Liver (tissue), 9 donors: ENCODE data around the gene NOTO. TPM values are rescaled to one million over a fixed set of nuclear protein-coding genes. Genes with fewer than 3 reads are reported as not detected.
A peak's percentile ranks its signal among the peaks of the same experiment; 100 is the strongest.

Experiments used
- DNase-seq: peaks from one replicate; pipeline ENCODE4 v3.0.0-alpha.2; 2017; ENCODE audit warnings: low spot score
- H3K27ac ChIP-seq, 2 donors: one replicate each; pipeline ENCODE4 v1.7.0; 2013; ENCODE audit warnings: inconsistent platforms in 2 of 2, low read length in 2 of 2, control low read depth in 1 of 2, low read depth in 1 of 2, mild to moderate bottlenecking in 1 of 2
- H3K27me3 ChIP-seq, 4 donors: one replicate each; pipeline versions ENCODE4 v1.6.1 to v1.7.0; 2013; ENCODE audit warnings: low read length in 3 of 4, inconsistent platforms in 1 of 4, mild to moderate bottlenecking in 1 of 4, moderate library complexity in 1 of 4; ENCODE audit not compliant: control insufficient read depth in 4 of 4, insufficient read depth in 4 of 4
- H3K36me3 ChIP-seq, 4 donors: one replicate each; pipeline versions ENCODE4 v1.6.1 to v1.7.0; 2013; ENCODE audit warnings: low read length in 3 of 4, mild to moderate bottlenecking in 3 of 4, low read depth in 1 of 4, moderate library complexity in 1 of 4; ENCODE audit not compliant: control insufficient read depth in 4 of 4, insufficient read depth in 3 of 4
- H3K4me1 ChIP-seq, 4 donors: one replicate each; pipeline versions ENCODE4 v1.6.1 to v1.7.0; 2013; ENCODE audit warnings: low read length in 3 of 4, mild to moderate bottlenecking in 3 of 4, moderate library complexity in 1 of 4; ENCODE audit not compliant: control insufficient read depth in 4 of 4, insufficient read depth in 4 of 4
- H3K4me3 ChIP-seq, 3 donors: one replicate each; pipeline versions ENCODE4 v1.6.1 to v1.7.0; 2013; ENCODE audit warnings: low read length in 3 of 3, control low read depth in 1 of 3, low read depth in 1 of 3, mild to moderate bottlenecking in 1 of 3
- H3K9ac ChIP-seq, 2 donors: one replicate each; pipeline ENCODE4 v1.7.0; 2013; ENCODE audit warnings: low read length in 2 of 2, mild to moderate bottlenecking in 2 of 2, moderate library complexity in 2 of 2, control low read depth in 1 of 2, low read depth in 1 of 2
- H3K9me3 ChIP-seq, 4 donors: one replicate each; pipeline versions ENCODE4 v1.6.1 to v1.7.0; 2013; ENCODE audit warnings: low read length in 3 of 4; ENCODE audit not compliant: control insufficient read depth in 4 of 4
- FOXA1 ChIP-seq: IDR thresholded peaks from 2 replicates; pipeline ENCODE4 v1.6.1; 2016; ENCODE audit warnings: antibody characterized with exemption
- FOXA2 ChIP-seq: IDR thresholded peaks from 2 replicates; pipeline ENCODE4 v1.6.1; 2016; ENCODE audit warnings: antibody characterized with exemption
- GABPA ChIP-seq, 2 donors: IDR thresholded peaks in 1 of 2; conservative IDR thresholded peaks in 1 of 2; 2 replicates each; pipeline ENCODE4 v1.6.1; 2016; ENCODE audit warnings: antibody characterized with exemption in 2 of 2, mild to moderate bottlenecking in 1 of 2, moderate library complexity in 1 of 2
- HNF4G ChIP-seq: IDR thresholded peaks from 2 replicates; pipeline ENCODE4 v1.6.1; 2016; ENCODE audit warnings: antibody characterized with exemption
- RAD21 ChIP-seq, 2 donors: IDR thresholded peaks; 2 replicates each; pipeline ENCODE4 v1.6.1; 2016; ENCODE audit warnings: antibody characterized with exemption in 2 of 2, mild to moderate bottlenecking in 2 of 2
- SP1 ChIP-seq: IDR thresholded peaks from 2 replicates; pipeline ENCODE4 v1.6.1; 2018; ENCODE audit warnings: antibody characterized with exemption, mild to moderate bottlenecking
- TAF1 ChIP-seq: conservative IDR thresholded peaks from 2 replicates; pipeline ENCODE4 v1.6.1; 2016; ENCODE audit warnings: antibody characterized with exemption, mild to moderate bottlenecking
- WGBS: extraction: QIAGEN DNeasy Blood & Tissue Kit; methylation state at CpG from one replicate; pipeline ENCODE4 v1.1.7; 2013; 5-methylcytosine and 5-hydroxymethylcytosine counted together
- polyA plus RNA-seq, 2 donors: library from polyadenylated mRNA; stranded (reverse) in 1 of 2; unstranded in 1 of 2; fragments of 200-250 nt in 1 of 2; fragments of >200 nt in 1 of 2; fragmentation: Nextera tagmentation in 1 of 2; extraction: Ambion mirVana in 1 of 2; gene quantifications; one replicate each; pipeline versions ENCODE4 v1.2.1 to v1.2.3, GENCODE V29; 2013 to 2015
- total RNA-seq, 2 donors: library from RNA; depleted of rRNA; stranded (reverse); fragments of >200 nt; gene quantifications; one replicate each; pipeline ENCODE4 v1.2.3, GENCODE V29; 2014
- TF ChIP-seq, protein P1 (sequence below): IDR thresholded peaks from 2 replicates; pipeline ENCODE4 v1.6.1; 2016; ENCODE audit warnings: antibody characterized with exemption
- TF ChIP-seq, protein P2 (sequence below): IDR thresholded peaks from 2 replicates; pipeline ENCODE4 v1.6.1; 2016; ENCODE audit warnings: antibody characterized with exemption
- TF ChIP-seq, protein P3 (sequence below): fragments of 150-350 bp; IDR thresholded peaks from 2 replicates; pipeline ENCODE4 v1.5.1; 2017; ENCODE audit warnings: improper control_type of control experiment, low read depth, low read length; ENCODE audit not compliant: missing input control
- TF ChIP-seq, protein P4 (sequence below): IDR thresholded peaks from 2 replicates; pipeline ENCODE4 v1.6.1; 2016; ENCODE audit warnings: antibody characterized with exemption, mild to moderate bottlenecking
- donor health status: healthy.
- donor health status: healthy.
- donor health status: healthy.
- donor health status: healthy.
- donor health status: healthy.

The NOTO gene
- total and polyA plus RNA-seq, 4 donors: not detected

DNA sequence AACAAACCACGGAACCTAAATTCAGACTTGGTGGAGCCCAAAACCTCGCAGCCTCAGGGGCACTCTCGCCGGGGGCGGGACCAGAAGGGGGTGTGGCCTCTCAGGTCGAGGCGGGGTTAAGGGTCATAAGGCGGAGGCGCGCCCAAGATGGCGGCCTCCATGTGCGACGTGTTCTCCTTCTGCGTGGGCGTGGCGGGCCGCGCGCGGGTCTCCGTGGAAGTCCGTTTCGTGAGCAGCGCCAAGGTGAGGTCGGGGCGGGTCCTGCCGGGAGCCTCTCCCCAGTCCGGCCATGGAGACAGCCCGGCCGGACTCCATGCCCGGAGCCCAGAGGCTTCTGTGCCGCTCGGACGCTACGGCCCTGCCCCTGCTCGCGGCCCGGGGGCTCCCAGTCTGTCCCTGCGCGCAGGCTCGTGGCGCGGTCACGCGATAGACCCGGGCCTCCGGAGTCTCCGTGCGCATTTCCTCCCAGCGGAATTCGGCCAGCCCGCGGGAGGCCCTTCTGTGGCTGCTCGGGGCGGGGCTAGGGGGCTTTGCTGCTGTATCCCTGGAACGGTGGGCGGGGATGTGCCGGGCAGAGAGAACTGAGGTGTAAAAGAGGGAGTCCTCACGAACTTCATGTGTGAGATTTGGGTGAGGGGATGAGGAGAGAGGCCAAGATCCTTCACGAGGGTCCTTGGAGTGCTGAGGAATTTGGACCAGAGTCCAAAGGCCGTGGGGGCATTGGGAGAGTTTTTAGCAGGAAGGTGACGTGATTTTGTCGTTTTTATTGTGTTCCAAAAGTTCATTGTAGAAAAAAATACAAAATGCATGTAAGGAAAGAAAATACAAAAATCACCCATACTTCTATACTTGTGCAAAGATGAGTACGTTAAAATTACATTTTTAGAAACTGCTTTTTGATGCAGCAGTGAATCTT, 12.0 kb downstream of the NOTO start, which contains the start of gene SMYD5 (continued):
- TF ChIP-seq, protein P1, sequence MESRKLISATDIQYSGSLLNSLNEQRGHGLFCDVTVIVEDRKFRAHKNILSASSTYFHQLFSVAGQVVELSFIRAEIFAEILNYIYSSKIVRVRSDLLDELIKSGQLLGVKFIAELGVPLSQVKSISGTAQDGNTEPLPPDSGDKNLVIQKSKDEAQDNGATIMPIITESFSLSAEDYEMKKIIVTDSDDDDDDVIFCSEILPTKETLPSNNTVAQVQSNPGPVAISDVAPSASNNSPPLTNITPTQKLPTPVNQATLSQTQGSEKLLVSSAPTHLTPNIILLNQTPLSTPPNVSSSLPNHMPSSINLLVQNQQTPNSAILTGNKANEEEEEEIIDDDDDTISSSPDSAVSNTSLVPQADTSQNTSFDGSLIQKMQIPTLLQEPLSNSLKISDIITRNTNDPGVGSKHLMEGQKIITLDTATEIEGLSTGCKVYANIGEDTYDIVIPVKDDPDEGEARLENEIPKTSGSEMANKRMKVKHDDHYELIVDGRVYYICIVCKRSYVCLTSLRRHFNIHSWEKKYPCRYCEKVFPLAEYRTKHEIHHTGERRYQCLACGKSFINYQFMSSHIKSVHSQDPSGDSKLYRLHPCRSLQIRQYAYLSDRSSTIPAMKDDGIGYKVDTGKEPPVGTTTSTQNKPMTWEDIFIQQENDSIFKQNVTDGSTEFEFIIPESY: peak; percentile 69

DNA sequence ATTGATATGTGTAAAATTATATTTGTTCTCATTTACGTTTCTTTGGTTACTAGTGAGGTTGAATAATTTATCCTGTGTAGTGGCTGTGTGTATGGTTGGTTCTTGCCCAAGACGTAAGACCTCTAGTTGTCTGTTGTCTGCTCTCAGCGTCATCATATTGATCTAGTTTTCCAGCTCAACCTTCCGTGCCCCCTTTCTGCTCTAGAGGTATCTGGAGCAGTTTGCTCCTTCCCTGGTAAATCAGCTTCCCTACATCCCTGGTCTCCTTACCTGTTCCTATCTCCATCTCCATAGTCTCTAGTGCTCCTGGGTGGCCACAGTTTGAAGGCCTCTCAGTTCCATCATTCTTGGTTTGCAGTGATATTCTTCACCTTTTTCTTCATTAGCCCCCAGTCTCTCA, 12.9 kb downstream of the NOTO start:
- Histone ChIP-seq H3K4me1 (peaks cover 4 to 23% (median 12%) of the 10 kb centered on the region in 4 donors), H3K36me3 (peaks cover 0 to 7% (median 3%) of the 10 kb centered on the region in 4 donors), H3K27me3 (no peaks in the 10 kb centered on the region), H3K9ac (no peak overlapping the region), H3K4me3 (no peak overlapping the region), H3K9me3 (no peaks in the 10 kb centered on the region), H3K27ac (no peak overlapping the region)
- TF ChIP-seq SP1: no peak
- 78% methylated on average over 4 of the region's 4 CpGs for WGBS
- no peak for DNase-seq

DNA sequence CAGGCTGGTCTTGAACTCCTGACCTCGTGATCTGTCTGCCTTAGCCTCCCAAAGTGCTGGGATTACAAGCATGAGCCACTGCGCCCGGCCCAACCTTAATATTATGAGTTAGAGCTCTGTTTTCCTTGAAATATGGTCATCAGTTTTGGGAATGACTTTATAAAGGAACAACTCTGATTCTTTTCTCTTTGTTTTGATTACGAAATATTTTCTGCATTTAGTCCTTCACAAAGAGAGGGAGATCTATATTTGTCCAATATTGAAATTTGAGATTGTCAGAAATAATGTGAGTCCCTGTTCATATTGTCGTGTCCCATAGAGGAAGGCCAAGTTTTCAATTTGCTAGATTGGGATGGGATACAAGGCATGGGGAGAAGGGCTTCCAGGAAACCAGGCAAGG, 14.8 kb downstream of the NOTO start:
- peaks cover 4 to 23% (median 12%) of the 10 kb centered on the region in 4 donors for H3K4me1 ChIP-seq
- TF ChIP-seq SP1 (no peak), TAF1 (no peak), HNF4G (no peak), GABPA (IDR thresholded peaks at IDR 0.05 in 1 of 2, conservative IDR thresholded peaks at IDR 0.05 in 1 of 2) (no peak), RAD21 (IDR thresholded peaks at IDR 0.05) (no peak)
- TF ChIP-seq, protein P2, sequence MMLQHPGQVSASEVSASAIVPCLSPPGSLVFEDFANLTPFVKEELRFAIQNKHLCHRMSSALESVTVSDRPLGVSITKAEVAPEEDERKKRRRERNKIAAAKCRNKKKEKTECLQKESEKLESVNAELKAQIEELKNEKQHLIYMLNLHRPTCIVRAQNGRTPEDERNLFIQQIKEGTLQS: no peak
- TF ChIP-seq, protein P3, sequence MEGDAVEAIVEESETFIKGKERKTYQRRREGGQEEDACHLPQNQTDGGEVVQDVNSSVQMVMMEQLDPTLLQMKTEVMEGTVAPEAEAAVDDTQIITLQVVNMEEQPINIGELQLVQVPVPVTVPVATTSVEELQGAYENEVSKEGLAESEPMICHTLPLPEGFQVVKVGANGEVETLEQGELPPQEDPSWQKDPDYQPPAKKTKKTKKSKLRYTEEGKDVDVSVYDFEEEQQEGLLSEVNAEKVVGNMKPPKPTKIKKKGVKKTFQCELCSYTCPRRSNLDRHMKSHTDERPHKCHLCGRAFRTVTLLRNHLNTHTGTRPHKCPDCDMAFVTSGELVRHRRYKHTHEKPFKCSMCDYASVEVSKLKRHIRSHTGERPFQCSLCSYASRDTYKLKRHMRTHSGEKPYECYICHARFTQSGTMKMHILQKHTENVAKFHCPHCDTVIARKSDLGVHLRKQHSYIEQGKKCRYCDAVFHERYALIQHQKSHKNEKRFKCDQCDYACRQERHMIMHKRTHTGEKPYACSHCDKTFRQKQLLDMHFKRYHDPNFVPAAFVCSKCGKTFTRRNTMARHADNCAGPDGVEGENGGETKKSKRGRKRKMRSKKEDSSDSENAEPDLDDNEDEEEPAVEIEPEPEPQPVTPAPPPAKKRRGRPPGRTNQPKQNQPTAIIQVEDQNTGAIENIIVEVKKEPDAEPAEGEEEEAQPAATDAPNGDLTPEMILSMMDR: no peak
- H3K9me3 ChIP-seq: no peaks in the 10 kb centered on the region
- no peak overlapping the region for H3K9ac ChIP-seq
- H3K4me3 ChIP-seq: no peak overlapping the region
- no peak overlapping the region for H3K27ac ChIP-seq
- no peaks in the 10 kb centered on the region for H3K27me3 ChIP-seq
- peaks cover 0 to 22% (median 6%) of the 10 kb centered on the region in 4 donors for H3K36me3 ChIP-seq
- WGBS: 97% methylated on average over 5 of the region's 5 CpGs
- DNase-seq: no peak

DNA sequence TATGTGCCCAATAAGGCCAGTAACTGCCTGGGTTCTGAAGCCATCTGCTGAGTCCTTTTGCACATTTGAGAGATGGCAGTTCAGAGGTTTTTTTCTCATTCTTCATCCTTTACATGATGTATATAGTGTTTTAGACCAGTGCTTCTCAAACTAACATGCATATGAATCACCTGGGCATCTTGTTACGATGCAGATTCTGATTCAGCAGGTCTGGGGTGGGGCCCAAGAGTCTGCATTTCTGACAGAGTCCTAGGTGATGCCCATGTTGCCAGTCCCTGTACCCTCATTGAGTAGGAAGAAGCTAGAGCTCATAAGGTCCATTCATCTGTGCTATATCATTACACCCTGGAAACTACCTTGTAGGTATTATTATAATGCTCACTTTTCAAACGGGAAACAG, 15.5 kb downstream of the NOTO start:
- no peak overlapping the region for H3K27ac ChIP-seq
- no peak for DNase-seq
- no peaks in the 10 kb centered on the region for H3K27me3 ChIP-seq
- H3K9me3 ChIP-seq: no peaks in the 10 kb centered on the region
- H3K4me3 ChIP-seq: no peak overlapping the region
- no peak overlapping the region for H3K9ac ChIP-seq
- TF ChIP-seq FOXA1 (no peak), SP1 (no peak), FOXA2 (no peak), GABPA (IDR thresholded peaks at IDR 0.05 in 1 of 2, conservative IDR thresholded peaks at IDR 0.05 in 1 of 2) (no peak), HNF4G (no peak)
- TF ChIP-seq, protein P4, sequence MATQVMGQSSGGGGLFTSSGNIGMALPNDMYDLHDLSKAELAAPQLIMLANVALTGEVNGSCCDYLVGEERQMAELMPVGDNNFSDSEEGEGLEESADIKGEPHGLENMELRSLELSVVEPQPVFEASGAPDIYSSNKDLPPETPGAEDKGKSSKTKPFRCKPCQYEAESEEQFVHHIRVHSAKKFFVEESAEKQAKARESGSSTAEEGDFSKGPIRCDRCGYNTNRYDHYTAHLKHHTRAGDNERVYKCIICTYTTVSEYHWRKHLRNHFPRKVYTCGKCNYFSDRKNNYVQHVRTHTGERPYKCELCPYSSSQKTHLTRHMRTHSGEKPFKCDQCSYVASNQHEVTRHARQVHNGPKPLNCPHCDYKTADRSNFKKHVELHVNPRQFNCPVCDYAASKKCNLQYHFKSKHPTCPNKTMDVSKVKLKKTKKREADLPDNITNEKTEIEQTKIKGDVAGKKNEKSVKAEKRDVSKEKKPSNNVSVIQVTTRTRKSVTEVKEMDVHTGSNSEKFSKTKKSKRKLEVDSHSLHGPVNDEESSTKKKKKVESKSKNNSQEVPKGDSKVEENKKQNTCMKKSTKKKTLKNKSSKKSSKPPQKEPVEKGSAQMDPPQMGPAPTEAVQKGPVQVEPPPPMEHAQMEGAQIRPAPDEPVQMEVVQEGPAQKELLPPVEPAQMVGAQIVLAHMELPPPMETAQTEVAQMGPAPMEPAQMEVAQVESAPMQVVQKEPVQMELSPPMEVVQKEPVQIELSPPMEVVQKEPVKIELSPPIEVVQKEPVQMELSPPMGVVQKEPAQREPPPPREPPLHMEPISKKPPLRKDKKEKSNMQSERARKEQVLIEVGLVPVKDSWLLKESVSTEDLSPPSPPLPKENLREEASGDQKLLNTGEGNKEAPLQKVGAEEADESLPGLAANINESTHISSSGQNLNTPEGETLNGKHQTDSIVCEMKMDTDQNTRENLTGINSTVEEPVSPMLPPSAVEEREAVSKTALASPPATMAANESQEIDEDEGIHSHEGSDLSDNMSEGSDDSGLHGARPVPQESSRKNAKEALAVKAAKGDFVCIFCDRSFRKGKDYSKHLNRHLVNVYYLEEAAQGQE: no peak
- H3K36me3 ChIP-seq: peaks cover 0 to 25% (median 9%) of the 10 kb centered on the region in 4 donors
- 92% methylated on average over 2 of the region's 2 CpGs for WGBS
- H3K4me1 ChIP-seq: peaks cover 4 to 20% (median 11%) of the 10 kb centered on the region in 4 donors
